B cell (primary cell): ENCODE data around the gene MCM5. TPM values are rescaled to one million over a fixed set of nuclear protein-coding genes. Genes with fewer than 3 reads are reported as not detected.

Experiments
- ATAC-seq: fragments of 200-7000 bp; cut with Tn5 transposase; one replicate; pipeline ENCODE4 v1.10.0; 2021; ENCODE audit warnings: low read depth, mild to moderate bottlenecking, moderate number of reproducible peaks, moderate library complexity
- CTCF ChIA-PET: fragments of 350-600 bp; sonication (Branson Sonifier 250); formaldehyde crosslinking; loops from one replicate; lab custom pipeline; 2021; ENCODE audit warnings: antibody characterized with exemption, inconsistent platforms; lab: Charles Lee
- POLR2A ChIA-PET: fragments of 350-600 bp; sonication (Branson Sonifier 250); formaldehyde crosslinking; loops from one replicate; lab custom pipeline; 2021; ENCODE audit warnings: antibody characterized with exemption; lab: Charles Lee
- DNase-seq: peaks from one replicate; pipeline ENCODE4 v3.0.0; 2013
- H2AFZ ChIP-seq: 2 replicates; pipeline ENCODE4 v1.6.1; 2012; ENCODE audit warnings: mild to moderate bottlenecking, low read depth, low read length; ENCODE audit not compliant: insufficient read depth, poor library complexity, severe bottlenecking
- H3K27ac ChIP-seq, 2 donors: 1 replicate in 1 of 2; 2 replicates in 1 of 2; pipeline ENCODE4 v1.5.1; 2012 to 2013; ENCODE audit warnings: low read length in 2 of 2, mild to moderate bottlenecking in 2 of 2, moderate library complexity in 1 of 2
- H3K27me3 ChIP-seq, 4 experiments: fragments of 200-600 bp in 1 of 4; sonication (generic) in 1 of 4; replicated peaks in 1 of 4; 1 replicate in 2 of 4; 2 replicates in 2 of 4; pipeline versions ENCODE4 v1.6.1 to v1.7.0; 2013 to 2016; ENCODE audit warnings: low read length in 3 of 4, mild to moderate bottlenecking in 2 of 4, mixed read lengths in 1 of 4, moderate library complexity in 1 of 4; ENCODE audit not compliant: insufficient read depth in 4 of 4, control insufficient read depth in 3 of 4; ENCODE audit errors: control extremely low read depth in 1 of 4
- H3K36me3 ChIP-seq, 2 experiments: replicated peaks in 1 of 2; 1 replicate in 1 of 2; 2 replicates in 1 of 2; pipeline versions ENCODE4 v1.6.1 to v1.7.1; 2013; ENCODE audit warnings: low read length in 1 of 2; ENCODE audit not compliant: insufficient read depth in 2 of 2, control insufficient read depth in 1 of 2; ENCODE audit errors: control extremely low read depth in 1 of 2, extremely low read depth in 1 of 2
- H3K4me1 ChIP-seq, 2 donors: fragments of 200-600 bp in 1 of 2; sonication (generic) in 1 of 2; 1 replicate in 1 of 2; 2 replicates in 1 of 2; pipeline versions ENCODE4 v1.5.1 to v1.6.1; 2013 to 2017; ENCODE audit warnings: low read length in 2 of 2; ENCODE audit not compliant: control insufficient read depth in 2 of 2, insufficient read depth in 2 of 2
- H3K4me2 ChIP-seq: replicated peaks from 2 replicates; pipeline ENCODE3; 2012; ENCODE audit warnings: mild to moderate bottlenecking, low read depth, low read length; ENCODE audit not compliant: poor library complexity, severe bottlenecking
- H3K4me3 ChIP-seq, 5 experiments: fragments of 200-600 bp in 1 of 5; sonication (generic) in 1 of 5; 1 replicate in 3 of 5; 2 replicates in 2 of 5; pipeline versions ENCODE4 v1.5.1 to v1.7.0; 2011 to 2016; ENCODE audit warnings: low read length in 4 of 5, mild to moderate bottlenecking in 4 of 5, low read depth in 2 of 5, control low read depth in 1 of 5, moderate library complexity in 1 of 5; ENCODE audit not compliant: insufficient read depth in 1 of 5; ENCODE audit errors: control extremely low read depth in 1 of 5, extremely low read depth in 1 of 5
- H3K79me2 ChIP-seq: fragments of 200-600 bp; sonication (generic); one replicate; pipeline ENCODE4 v1.6.0; 2016; ENCODE audit warnings: low read length; ENCODE audit not compliant: control insufficient read depth, insufficient read depth
- H3K9ac ChIP-seq: fragments of 200-600 bp; sonication (generic); 2 replicates; pipeline ENCODE4 v1.6.1; 2017; ENCODE audit warnings: mild to moderate bottlenecking, low read length, moderate library complexity
- H3K9me3 ChIP-seq, 3 donors: one replicate each; pipeline versions ENCODE4 v1.6.1 to v1.7.1; 2013; ENCODE audit warnings: low read length in 2 of 3; ENCODE audit not compliant: control insufficient read depth in 2 of 3, insufficient read depth in 1 of 3; ENCODE audit errors: control extremely low read depth in 1 of 3
- H4K20me1 ChIP-seq: 2 replicates; pipeline ENCODE4 v1.6.0; 2012; ENCODE audit warnings: mild to moderate bottlenecking, low read length; ENCODE audit not compliant: insufficient read depth, control insufficient read depth, poor library complexity, severe bottlenecking
- H3K27ac Mint-ChIP-seq: one replicate; pipeline ENCODE4 v1.8.0; 2021; ENCODE audit warnings: mixed read lengths
- H3K27me3 Mint-ChIP-seq: one replicate; pipeline ENCODE4 v1.8.0; 2021; ENCODE audit warnings: mixed read lengths
- H3K4me1 Mint-ChIP-seq: one replicate; pipeline ENCODE4 v1.8.0; 2021; ENCODE audit warnings: mixed read lengths
- H3K4me3 Mint-ChIP-seq: one replicate; pipeline ENCODE4 v1.8.0; 2021; ENCODE audit warnings: mixed read lengths
- H3K9me3 Mint-ChIP-seq: one replicate; pipeline ENCODE4 v1.8.0; 2022; ENCODE audit warnings: mixed read lengths; ENCODE audit not compliant: insufficient read depth
- EZH2 ChIP-seq: IDR thresholded peaks from 2 replicates; pipeline ENCODE4 v1.6.1; 2012; ENCODE audit warnings: borderline replicate concordance, low read depth, mild to moderate bottlenecking, moderate library complexity, low read length; ENCODE audit not compliant: insufficient read depth, poor library complexity, severe bottlenecking
- WGBS: methylation state at CpG from one replicate; pipeline ENCODE4 v1.1.5; 2013; ENCODE audit warnings: missing lambda C conversion rate; ENCODE audit not compliant: insufficient coverage; 5-methylcytosine and 5-hydroxymethylcytosine counted together
- intact Hi-C: fragments of 100-400 bp; cut with micrococcal nuclease; formaldehyde crosslinking; loops from one replicate; pipeline ENCODE4 v1.10.0; 2022
- polyA plus RNA-seq: library from polyadenylated mRNA; depleted of rRNA; stranded (reverse); fragments of >200 nt; gene quantifications from 2 replicates; pipeline ENCODE4 v1.2.3, GENCODE V29; 2012
- total RNA-seq, 2 donors: library from RNA; stranded (reverse); fragments of 120-200 nt in 1 of 2; gene quantifications; 1 replicate in 1 of 2; 2 replicates in 1 of 2; pipeline versions ENCODE4 v1.2.3 to v1.2.4, GENCODE V29; 2013 to 2022
- TF ChIP-seq, protein P1 (sequence below): fragments of 200-600 bp; IDR thresholded peaks from one replicate; pipeline ENCODE4 v1.8.0; 2022; ENCODE audit warnings: antibody characterized with exemption, mild to moderate bottlenecking

The MCM5 gene
- total and polyA plus RNA-seq, 2 donors (not counting 1 experiment from before 2014, with no cell fraction given): 112 to 203 TPM

DNA sequence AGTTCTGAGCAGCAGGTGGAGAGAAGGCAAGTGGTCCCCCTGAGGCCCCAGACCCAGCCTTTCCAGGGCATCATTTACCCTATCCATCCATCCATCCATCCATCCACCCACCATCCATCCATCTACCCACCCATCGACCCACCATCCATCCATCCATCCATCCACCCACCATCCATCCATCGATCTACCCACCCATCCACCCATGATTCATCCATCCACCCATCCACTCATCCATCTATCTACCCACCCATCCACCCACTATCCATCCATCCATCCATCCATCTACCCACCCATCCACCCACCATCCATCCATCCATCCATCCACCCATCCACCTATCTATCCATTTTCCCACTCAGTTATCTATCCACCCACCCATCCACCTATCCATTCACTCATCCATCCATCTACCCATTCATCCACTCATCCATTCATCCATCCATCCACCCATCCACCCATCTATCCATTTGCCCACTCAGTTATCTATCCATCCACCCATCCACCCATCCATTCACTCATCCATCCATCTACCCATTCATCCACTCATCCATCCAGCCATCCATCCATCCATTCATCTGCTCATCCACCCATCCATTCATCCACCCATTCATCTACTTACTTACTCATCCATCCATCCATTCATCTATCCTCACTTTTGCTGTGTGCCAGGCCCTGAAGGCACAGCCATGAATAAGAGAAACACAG lies 63.4 kb downstream of the MCM5 start:
- Histone ChIP-seq H3K4me2 (no peak overlapping the region), H3K27me3 (no peaks in the 10 kb centered on the region), H3K4me1 (peaks cover 8 to 10% of the 10 kb centered on the region in 2 donors), H3K27ac (no peak overlapping the region), H3K4me3 (no peak overlapping the region), H3K36me3 (no peaks in the 10 kb centered on the region), H2AFZ (no peak overlapping the region), H3K79me2 (no peaks in the 10 kb centered on the region), H3K9me3 (no peaks in the 10 kb centered on the region), H3K9ac (no peak overlapping the region), H4K20me1 (no peaks in the 10 kb centered on the region)
- Mint-ChIP-seq H3K27me3 (no peaks in the 10 kb centered on the region), H3K4me1 (peaks cover 10% of the 10 kb centered on the region), H3K27ac (no peak overlapping the region), H3K4me3 (no peak overlapping the region), H3K9me3 (peaks cover 4% of the 10 kb centered on the region)
- WGBS: 100% methylated on average over 1 of the region's 2 CpGs
- ATAC-seq (no peak), DNase-seq (no peak)
- TF ChIP-seq, protein P1, sequence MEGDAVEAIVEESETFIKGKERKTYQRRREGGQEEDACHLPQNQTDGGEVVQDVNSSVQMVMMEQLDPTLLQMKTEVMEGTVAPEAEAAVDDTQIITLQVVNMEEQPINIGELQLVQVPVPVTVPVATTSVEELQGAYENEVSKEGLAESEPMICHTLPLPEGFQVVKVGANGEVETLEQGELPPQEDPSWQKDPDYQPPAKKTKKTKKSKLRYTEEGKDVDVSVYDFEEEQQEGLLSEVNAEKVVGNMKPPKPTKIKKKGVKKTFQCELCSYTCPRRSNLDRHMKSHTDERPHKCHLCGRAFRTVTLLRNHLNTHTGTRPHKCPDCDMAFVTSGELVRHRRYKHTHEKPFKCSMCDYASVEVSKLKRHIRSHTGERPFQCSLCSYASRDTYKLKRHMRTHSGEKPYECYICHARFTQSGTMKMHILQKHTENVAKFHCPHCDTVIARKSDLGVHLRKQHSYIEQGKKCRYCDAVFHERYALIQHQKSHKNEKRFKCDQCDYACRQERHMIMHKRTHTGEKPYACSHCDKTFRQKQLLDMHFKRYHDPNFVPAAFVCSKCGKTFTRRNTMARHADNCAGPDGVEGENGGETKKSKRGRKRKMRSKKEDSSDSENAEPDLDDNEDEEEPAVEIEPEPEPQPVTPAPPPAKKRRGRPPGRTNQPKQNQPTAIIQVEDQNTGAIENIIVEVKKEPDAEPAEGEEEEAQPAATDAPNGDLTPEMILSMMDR: no peak
- TF ChIP-seq EZH2: no peak
- ChIA-PET POLR2A (no interaction called here), CTCF (no interaction called here)
- intact Hi-C loops: no loop called here

DNA sequence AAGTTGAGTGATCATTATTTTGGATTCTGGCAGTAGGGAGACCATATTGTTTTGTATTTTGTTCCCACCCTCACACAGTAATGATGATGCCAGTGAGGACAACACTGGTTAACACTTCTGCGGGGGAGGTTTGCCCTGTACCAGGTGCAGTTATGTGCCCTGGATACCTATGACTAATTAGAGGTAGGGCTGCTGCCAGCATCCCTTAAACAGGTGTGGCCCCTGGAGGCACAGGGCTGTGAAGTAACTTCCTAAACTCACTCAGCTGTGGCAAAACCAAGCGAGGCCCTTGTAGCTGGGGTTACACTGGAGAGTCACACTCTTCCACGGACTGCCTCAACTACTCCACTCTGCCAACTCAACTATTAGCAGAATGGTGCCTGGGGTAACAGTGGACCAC lies 64.5 kb downstream of the MCM5 start:
- POLR2A ChIA-PET: no interaction called here
- H3K27ac ChIP-seq: no peak overlapping the region
- WGBS: no CpG with 5 or more reads among the region's 3 CpGs
- peaks cover 8 to 10% of the 10 kb centered on the region in 2 donors for H3K4me1 ChIP-seq
- ATAC-seq: peak; percentile 17
- peak; percentile 10 for DNase-seq
- Mint-ChIP-seq H3K27me3 (no peaks in the 10 kb centered on the region), H3K9me3 (peaks cover 4% of the 10 kb centered on the region), H3K4me3 (no peak overlapping the region), H3K27ac (no peak overlapping the region), H3K4me1 (peaks cover 10% of the 10 kb centered on the region)
- no peak overlapping the region for H3K4me3 ChIP-seq
- no peaks in the 10 kb centered on the region for H3K79me2 ChIP-seq
- no peaks in the 10 kb centered on the region for H3K36me3 ChIP-seq
- TF ChIP-seq, protein P1: no peak
- no peak for TF ChIP-seq EZH2
- intact Hi-C loops: no loop called here
- no peak overlapping the region for H2AFZ ChIP-seq
- no peaks in the 10 kb centered on the region for H3K9me3 ChIP-seq
- no peaks in the 10 kb centered on the region for H4K20me1 ChIP-seq
- H3K4me2 ChIP-seq: peak overlapping the region; percentile 21
- H3K9ac ChIP-seq: no peak overlapping the region
- H3K27me3 ChIP-seq: no peaks in the 10 kb centered on the region
- CTCF ChIA-PET: interaction anchor here (1.0 kb wide), 1 partner anchor 118 kb away, joined by 3 read pairs; no protein-coding TSS in a partner anchor
